CD4-positive, alpha-beta T cell treated with Interleukin-10 for 1 hour (primary cell): ENCODE measurements around the gene FAM237A.

Experiments used
- DNase-seq: peaks from one replicate; pipeline ENCODE4 v3.0.0-alpha.2; 2020

FAM237A gene

GRCh38 chr2:206692971-206693370 lies 50.7 kb downstream of the FAM237A start:
- no peak for DNase-seq

GRCh38 chr2:206693399-206694137 lies 51.3 kb downstream of the FAM237A start:
- peak; percentile 61 for DNase-seq

- no peak for DNase-seq
Measured at GRCh38 chr2:206696910-206697309, 54.6 kb downstream of the FAM237A start.

GRCh38 chr2:206698811-206699210 lies 56.5 kb downstream of the FAM237A start:
- DNase-seq = no peak
